22Rv1 (cell line): Measurements from ENCODE around the gene SLC22A9.

ENCODE experiments used
- ZFX ChIP-seq: fragments of 450-650 bp; IDR thresholded peaks from 2 replicates; pipeline ENCODE4 v1.6.1; 2017; ENCODE audit warnings: antibody characterized with exemption, borderline replicate concordance
- TF ChIP-seq, protein P1 (sequence below): fragments of 450-650 bp; IDR thresholded peaks from 2 replicates; pipeline ENCODE4 v1.5.1; 2017; ENCODE audit warnings: mild to moderate bottlenecking

DNA sequence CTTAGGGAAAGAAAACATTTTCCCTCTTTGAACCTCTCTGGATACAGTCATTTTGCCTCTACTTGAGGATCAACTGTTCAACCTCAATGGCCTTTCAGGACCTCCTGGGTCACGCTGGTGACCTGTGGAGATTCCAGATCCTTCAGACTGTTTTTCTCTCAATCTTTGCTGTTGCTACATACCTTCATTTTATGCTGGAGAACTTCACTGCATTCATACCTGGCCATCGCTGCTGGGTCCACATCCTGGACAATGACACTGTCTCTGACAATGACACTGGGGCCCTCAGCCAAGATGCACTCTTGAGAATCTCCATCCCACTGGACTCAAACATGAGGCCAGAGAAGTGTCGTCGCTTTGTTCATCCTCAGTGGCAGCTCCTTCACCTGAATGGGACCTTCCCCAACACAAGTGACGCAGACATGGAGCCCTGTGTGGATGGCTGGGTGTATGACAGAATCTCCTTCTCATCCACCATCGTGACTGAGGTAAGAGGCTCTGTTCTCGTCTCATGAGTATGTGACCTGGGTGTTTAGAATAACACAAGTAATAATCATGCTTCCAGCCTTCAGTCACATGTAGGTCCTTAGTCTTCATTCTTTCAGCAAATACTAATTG, 495 bp downstream of the SLC22A9 start:
- TF ChIP-seq, protein P1, sequence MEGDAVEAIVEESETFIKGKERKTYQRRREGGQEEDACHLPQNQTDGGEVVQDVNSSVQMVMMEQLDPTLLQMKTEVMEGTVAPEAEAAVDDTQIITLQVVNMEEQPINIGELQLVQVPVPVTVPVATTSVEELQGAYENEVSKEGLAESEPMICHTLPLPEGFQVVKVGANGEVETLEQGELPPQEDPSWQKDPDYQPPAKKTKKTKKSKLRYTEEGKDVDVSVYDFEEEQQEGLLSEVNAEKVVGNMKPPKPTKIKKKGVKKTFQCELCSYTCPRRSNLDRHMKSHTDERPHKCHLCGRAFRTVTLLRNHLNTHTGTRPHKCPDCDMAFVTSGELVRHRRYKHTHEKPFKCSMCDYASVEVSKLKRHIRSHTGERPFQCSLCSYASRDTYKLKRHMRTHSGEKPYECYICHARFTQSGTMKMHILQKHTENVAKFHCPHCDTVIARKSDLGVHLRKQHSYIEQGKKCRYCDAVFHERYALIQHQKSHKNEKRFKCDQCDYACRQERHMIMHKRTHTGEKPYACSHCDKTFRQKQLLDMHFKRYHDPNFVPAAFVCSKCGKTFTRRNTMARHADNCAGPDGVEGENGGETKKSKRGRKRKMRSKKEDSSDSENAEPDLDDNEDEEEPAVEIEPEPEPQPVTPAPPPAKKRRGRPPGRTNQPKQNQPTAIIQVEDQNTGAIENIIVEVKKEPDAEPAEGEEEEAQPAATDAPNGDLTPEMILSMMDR: no peak
- no peak for TF ChIP-seq ZFX
